IMR-90 (cell line): ENCODE measurements around the gene EXTL2. TPM values are rescaled to one million over a fixed set of nuclear protein-coding genes. Genes with fewer than 3 reads are reported as not detected.

Source experiments
- ATAC-seq: fragments of 200-7000 bp; cut with Tn5 transposase; 2 replicates; pipeline ENCODE4 v1.9.1; 2020; ENCODE audit warnings: low read depth, mild to moderate bottlenecking, moderate library complexity
- BruUV-seq: library from RNA; stranded (reverse); fragments of 400-500 nt; replicated peaks from 2 replicates; lab custom pipeline; 2021; lab: Mats Ljungman, UMichigan
- CTCF ChIA-PET: fragments of 300-600 bp; formaldehyde crosslinking; extraction: SDS; loops from one replicate; lab custom pipeline; 2021; ENCODE audit warnings: antibody characterized with exemption; lab: Yijun Ruan, JAX
- POLR2A ChIA-PET: fragments of 300-600 bp; sonication (Branson Sonifier 250); formaldehyde crosslinking; loops from one replicate; lab custom pipeline; 2022; ENCODE audit warnings: antibody characterized with exemption; ENCODE audit not compliant: unreplicated experiment; lab: Charles Lee
- DNase-seq: peaks from one replicate; pipeline ENCODE4 v3.0.0; 2013
- H2AFZ ChIP-seq: replicated peaks from 2 replicates; pipeline ENCODE3; 2013; ENCODE audit warnings: low read length, mild to moderate bottlenecking; ENCODE audit not compliant: poor library complexity
- H2AK5ac ChIP-seq: 2 replicates; pipeline ENCODE4 v1.6.1; 2013; ENCODE audit warnings: low read depth, low read length, inconsistent platforms
- H2AK9ac ChIP-seq: replicated peaks from 2 replicates; pipeline ENCODE3; 2013; ENCODE audit warnings: mild to moderate bottlenecking, low read depth, low read length, moderate library complexity; ENCODE audit not compliant: poor library complexity
- H2BK120ac ChIP-seq: 2 replicates; pipeline ENCODE4 v1.6.1; 2013; ENCODE audit warnings: low read depth, low read length, inconsistent platforms
- H2BK15ac ChIP-seq: 3 replicates; pipeline ENCODE4 v1.6.1; 2013; ENCODE audit warnings: low read depth, low read length, inconsistent platforms
- H2BK20ac ChIP-seq: 2 replicates; pipeline ENCODE4 v1.6.1; 2013; ENCODE audit warnings: low read depth, mild to moderate bottlenecking, inconsistent platforms, low read length, moderate library complexity
- H2BK5ac ChIP-seq: 2 replicates; pipeline ENCODE4 v1.6.1; 2013; ENCODE audit warnings: mild to moderate bottlenecking, low read depth, low read length, inconsistent platforms; ENCODE audit not compliant: poor library complexity, severe bottlenecking
- H3K14ac ChIP-seq: replicated peaks from 2 replicates; pipeline ENCODE4 v1.6.1; 2013; ENCODE audit warnings: low read depth, low read length, inconsistent platforms
- H3K18ac ChIP-seq: 2 replicates; pipeline ENCODE4 v1.6.1; 2013; ENCODE audit warnings: low read depth, low read length, control low read depth
- H3K23ac ChIP-seq: 2 replicates; pipeline ENCODE4 v1.6.1; 2013; ENCODE audit warnings: low read depth, low read length, inconsistent platforms
- H3K27ac ChIP-seq: 2 replicates; pipeline ENCODE4 v1.5.1; 2013; ENCODE audit warnings: mild to moderate bottlenecking, control low read depth, low read length; ENCODE audit not compliant: insufficient read depth
- H3K27me3 ChIP-seq: 2 replicates; pipeline ENCODE4 v1.6.1; 2013; ENCODE audit warnings: low read length; ENCODE audit not compliant: control insufficient read depth, insufficient read depth
- H3K36me3 ChIP-seq: 2 replicates; pipeline ENCODE4 v1.6.1; 2013; ENCODE audit warnings: low read length, mixed read lengths; ENCODE audit not compliant: control insufficient read depth, insufficient read depth
- H3K4ac ChIP-seq: 2 replicates; pipeline ENCODE4 v1.6.1; 2013; ENCODE audit warnings: low read depth, low read length, inconsistent platforms
- H3K4me1 ChIP-seq: 2 replicates; pipeline ENCODE4 v1.6.1; 2013; ENCODE audit warnings: low read length, mixed read lengths; ENCODE audit not compliant: control insufficient read depth, insufficient read depth
- H3K4me2 ChIP-seq: 2 replicates; pipeline ENCODE4 v1.6.1; 2013; ENCODE audit warnings: low read depth, mild to moderate bottlenecking, control low read depth, low read length, moderate library complexity
- H3K4me3 ChIP-seq: 2 replicates; pipeline ENCODE4 v1.5.1; 2013; ENCODE audit warnings: low read depth, mild to moderate bottlenecking, control low read depth, low read length, moderate library complexity; ENCODE audit not compliant: insufficient read depth
- H3K56ac ChIP-seq: 2 replicates; pipeline ENCODE4 v1.6.1; 2013; ENCODE audit warnings: low read length, inconsistent platforms; ENCODE audit not compliant: insufficient read depth; ENCODE audit errors: extremely low read depth
- H3K79me1 ChIP-seq, 2 experiments: 2 replicates each; pipeline ENCODE4 v1.6.1; 2013; ENCODE audit warnings: low read length in 2 of 2, inconsistent platforms in 1 of 2, low read depth in 1 of 2
- H3K9ac ChIP-seq: 2 replicates; pipeline ENCODE4 v1.6.1; 2013; ENCODE audit warnings: low read depth, low read length, control low read depth
- H3K9me1 ChIP-seq: 2 replicates; pipeline ENCODE4 v1.6.1; 2013; ENCODE audit warnings: low read length, inconsistent platforms; ENCODE audit not compliant: insufficient read depth
- H3K9me3 ChIP-seq: 2 replicates; pipeline ENCODE4 v1.6.1; 2013; ENCODE audit warnings: low read length; ENCODE audit not compliant: control insufficient read depth, insufficient read depth
- H4K20me1 ChIP-seq: 2 replicates; pipeline ENCODE4 v1.6.1; 2013; ENCODE audit warnings: low read length, inconsistent platforms; ENCODE audit not compliant: insufficient read depth
- H4K5ac ChIP-seq: 2 replicates; pipeline ENCODE4 v1.6.1; 2013; ENCODE audit warnings: mild to moderate bottlenecking, low read depth, low read length, control low read depth
- H4K8ac ChIP-seq, 2 experiments: 2 replicates each; pipeline ENCODE4 v1.6.1; 2013; ENCODE audit warnings: low read depth in 2 of 2, low read length in 2 of 2, control low read depth in 1 of 2, inconsistent platforms in 1 of 2
- H4K91ac ChIP-seq: 2 replicates; pipeline ENCODE4 v1.6.1; 2013; ENCODE audit warnings: low read depth, low read length, inconsistent platforms; ENCODE audit not compliant: insufficient read depth
- CEBPB ChIP-seq: IDR thresholded peaks from 2 replicates; pipeline ENCODE4 v1.6.1; 2012; ENCODE audit warnings: low read depth, low read length, improper control_type of control experiment
- CHD1 ChIP-seq: IDR thresholded peaks from 2 replicates; pipeline ENCODE4 v1.6.1; 2012; ENCODE audit warnings: low read depth, low read length, improper control_type of control experiment
- CTCF ChIP-seq: conservative IDR thresholded peaks from 2 replicates; pipeline ENCODE4 v1.5.1; 2012; ENCODE audit warnings: mild to moderate bottlenecking, low read depth, low read length, improper control_type of control experiment
- FOS ChIP-seq: fragments of 150-350 bp; IDR thresholded peaks from 2 replicates; pipeline ENCODE4 v1.6.1; 2016; ENCODE audit warnings: low read depth, low read length
- MXI1 ChIP-seq: IDR thresholded peaks from 2 replicates; pipeline ENCODE4 v1.6.1; 2012; ENCODE audit warnings: low read depth, mild to moderate bottlenecking, low read length, moderate library complexity, borderline replicate concordance
- POLR2A ChIP-seq: IDR thresholded peaks from 2 replicates; pipeline ENCODE4 v1.6.1; 2012; ENCODE audit warnings: mild to moderate bottlenecking, low read depth, low read length
- RAD21 ChIP-seq: IDR thresholded peaks from 2 replicates; pipeline ENCODE4 v1.6.1; 2012; ENCODE audit warnings: low read length, improper control_type of control experiment
- RCOR1 ChIP-seq: IDR thresholded peaks from 2 replicates; pipeline ENCODE4 v1.6.1; 2012; ENCODE audit warnings: mild to moderate bottlenecking, low read length, improper control_type of control experiment; ENCODE audit not compliant: insufficient replicate concordance
- RFX5 ChIP-seq: IDR thresholded peaks from 2 replicates; pipeline ENCODE4 v1.8.0; 2012; ENCODE audit warnings: low read depth, mild to moderate bottlenecking, low read length, moderate library complexity
- SMC3 ChIP-seq: fragments of 150-350 bp; IDR thresholded peaks from 2 replicates; pipeline ENCODE4 v1.6.1; 2016; ENCODE audit warnings: low read depth, mild to moderate bottlenecking, antibody characterized with exemption, low read length, moderate library complexity
- USF2 ChIP-seq: fragments of 150-350 bp; IDR thresholded peaks from 2 replicates; pipeline ENCODE4 v1.6.1; 2017; ENCODE audit warnings: mild to moderate bottlenecking, antibody characterized with exemption, low read length, low read depth
- WGBS, 2 experiments: methylation state at CpG; one replicate each; pipeline versions ENCODE4 v1.1.5 to v1.1.7; 2013; ENCODE audit warnings: missing lambda C conversion rate in 2 of 2; ENCODE audit not compliant: insufficient read length in 1 of 2; ENCODE audit errors: extremely low coverage in 2 of 2; 5-methylcytosine and 5-hydroxymethylcytosine counted together
- dilution Hi-C: fragments of 300-500 bp; cut with HindIII; formaldehyde crosslinking; loops from one replicate; pipeline ENCODE4 v1.14.3; 2018; ENCODE audit warnings: low sequenced_read_pairs; ENCODE audit not compliant: unreplicated experiment
- in situ Hi-C: fragments of 300-500 bp; cut with MboI; formaldehyde crosslinking; loops from 3 replicates; pipeline ENCODE4 v1.14.3; 2019; ENCODE audit warnings: low sequenced_read_pairs, inconsistent platforms, mixed read lengths
- intact Hi-C: fragments of 100-400 bp; cut with micrococcal nuclease; formaldehyde crosslinking; loops from 2 replicates; pipeline ENCODE4 v1.10.0; 2022
- polyA plus RNA-seq, 3 experiments: library from polyadenylated mRNA; depleted of rRNA; stranded (reverse); fragments of >200 nt; gene quantifications; 2 replicates each; pipeline ENCODE4 v1.2.3, GENCODE V29; 2012; ENCODE audit warnings: low replicate concordance in 1 of 3
- total RNA-seq: library from RNA; depleted of rRNA; stranded (reverse); fragments of >200 nt; gene quantifications from 2 replicates; pipeline ENCODE4 v1.2.3, GENCODE V29; 2012

Gene EXTL2
- total and polyA plus RNA-seq, 2 of the 4 experiments (the other 2 are of a cell fraction): 24.9 to 27.6 TPM

DNA sequence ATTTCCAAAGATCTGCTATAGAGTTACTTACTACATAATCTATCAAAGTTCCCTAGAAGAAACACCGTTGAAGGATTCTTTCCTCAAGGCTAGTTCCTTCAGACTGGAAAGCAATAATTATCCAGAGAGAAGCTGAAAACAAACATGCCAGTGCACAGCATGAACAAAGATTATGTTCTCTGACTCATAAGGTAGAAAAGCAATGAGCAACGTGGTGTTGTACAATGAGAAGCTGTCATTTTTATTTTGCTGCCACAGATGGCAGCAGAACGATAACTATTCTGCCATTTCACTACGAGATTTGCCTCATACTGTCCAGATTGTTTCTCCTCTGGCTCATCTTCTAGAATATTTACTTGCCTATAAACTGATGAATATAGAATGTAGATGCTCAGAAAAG lies 10.7 kb downstream of the EXTL2 start:
- Histone ChIP-seq H2AK5ac (no peak overlapping the region), H2AFZ (no peak overlapping the region), H3K27ac (no peak overlapping the region), H4K8ac (no peak overlapping the region), H3K4me3 (no peak overlapping the region), H2BK120ac (no peak overlapping the region), H3K14ac (no peak overlapping the region), H3K79me1 (peaks cover 2 to 3% of the 10 kb centered on the region in 2 experiments; a peak in 3 of 4 replicates), H2BK5ac (no peak overlapping the region), H4K5ac (no peak overlapping the region), H2BK20ac (no peak overlapping the region), H3K56ac (no peak overlapping the region), H3K9ac (no peak overlapping the region), H2BK15ac (no peak overlapping the region), H3K4ac (no peak overlapping the region), H3K23ac (no peak overlapping the region), H2AK9ac (no peak overlapping the region), H4K91ac (no peak overlapping the region), H3K4me2 (no peak overlapping the region), H3K27me3 (no peaks in the 10 kb centered on the region), H3K9me3 (peaks cover 2% of the 10 kb centered on the region; the same call in 1 of the 2 replicates), H3K36me3 (no peaks in the 10 kb centered on the region), H3K18ac (no peak overlapping the region), H3K9me1 (no peaks in the 10 kb centered on the region; the same call in 1 of the 2 replicates), H3K4me1 (no peaks in the 10 kb centered on the region), H4K20me1 (no peaks in the 10 kb centered on the region)
- dilution Hi-C loops (loop anchor here (25.0 kb wide), 1 partner anchor 422 kb away; no protein-coding TSS in a partner anchor), in situ Hi-C loops (loop anchor here (25.0 kb wide), 1 partner anchor 622 kb away; the partner anchor contains the start of gene RTCA), intact Hi-C loops (no loop called here)
- CTCF ChIA-PET: interaction anchor here (0.6 to 1.8 kb wide), 4 partner anchors 256 to 429 kb away, joined by 3 to 5 read pairs (median 4); no protein-coding TSS in a partner anchor
- BruUV-seq: no TSS peak
- TF ChIP-seq SMC3: 0 out of 2 replicates have a peak, but pooled peaks have one; percentile 3
- peak; percentile 19; the same call in 1 of the 2 replicates for TF ChIP-seq RAD21
- no peak for TF ChIP-seq RFX5
- TF ChIP-seq CEBPB: peak; percentile 47; the same call in 1 of the 2 replicates
- peak; percentile 21; the same call in 1 of the 2 replicates for TF ChIP-seq CTCF
- TF ChIP-seq FOS: no peak
- no peak for TF ChIP-seq CHD1
- TF ChIP-seq MXI1: peak; percentile 78
- TF ChIP-seq POLR2A: no peak
- no peak for TF ChIP-seq RCOR1
- no peak for TF ChIP-seq USF2
- POLR2A ChIA-PET: interaction anchor here (0.5 kb wide), 1 partner anchor 24 kb away, joined by 3 read pairs; no protein-coding TSS in a partner anchor
- ATAC-seq (peak; percentile 88), DNase-seq (peak; percentile 71)
- 33% methylated on average over 1 of the region's 4 CpGs; no CpG with 5 or more reads in 1 of the 2 experiments for WGBS, 2 experiments
